Transverse colon (tissue), 4 donors: ENCODE results near the gene PSAT1. TPM values are rescaled to one million over a fixed set of nuclear protein-coding genes. Genes with fewer than 3 reads are reported as not detected.

Experiments
- DNase-seq: peaks from one replicate; pipeline ENCODE4 v3.0.0-alpha.2; 2019
- H3K27ac ChIP-seq, 4 donors: fragments of 200-600 bp; sonication (generic); 2 replicates each; pipeline ENCODE4 v1.5.1; 2016 to 2018; ENCODE audit warnings: inconsistent platforms in 4 of 4
- H3K27me3 ChIP-seq: fragments of 200-600 bp; sonication (generic); 2 replicates; pipeline ENCODE4 v1.5.1; 2017; ENCODE audit warnings: inconsistent platforms
- H3K36me3 ChIP-seq, 4 donors: fragments of 200-600 bp; sonication (generic); 2 replicates each; pipeline ENCODE4 v1.5.1; 2017 to 2019; ENCODE audit warnings: inconsistent platforms in 4 of 4
- H3K4me1 ChIP-seq, 4 donors: fragments of 200-600 bp; sonication (generic); 2 replicates each; pipeline ENCODE4 v1.5.1; 2017 to 2020; ENCODE audit warnings: inconsistent platforms in 4 of 4
- H3K4me3 ChIP-seq, 4 donors: fragments of 200-600 bp; sonication (generic); 1 replicate in 1 of 4; 2 replicates in 3 of 4; pipeline versions ENCODE4 v1.5.1 to v1.6.1; 2017 to 2019; ENCODE audit warnings: inconsistent platforms in 4 of 4
- H3K9me3 ChIP-seq, 2 donors: fragments of 200-600 bp; sonication (generic); 2 replicates each; pipeline ENCODE4 v1.5.1; 2017 to 2019; ENCODE audit warnings: inconsistent platforms in 2 of 2
- EP300 ChIP-seq: sonication (generic); formaldehyde crosslinking; IDR thresholded peaks from one replicate; pipeline ENCODE4 v1.6.1; 2017; ENCODE audit warnings: antibody characterized with exemption, low read depth
- POLR2A ChIP-seq: fragments of 450-650 bp; IDR thresholded peaks from one replicate; pipeline ENCODE4 v1.6.1; 2016; ENCODE audit warnings: antibody characterized with exemption, mild to moderate bottlenecking, moderate library complexity
- POLR2AphosphoS5 ChIP-seq, 3 donors: sonication (generic); formaldehyde crosslinking; IDR thresholded peaks; one replicate each; pipeline ENCODE4 v1.6.1; 2016; ENCODE audit warnings: antibody characterized with exemption in 3 of 3
- WGBS, 2 donors: methylation state at CpG; one replicate each; pipeline ENCODE4 v1.1.5; 2018; ENCODE audit warnings: low coverage in 1 of 2; 5-methylcytosine and 5-hydroxymethylcytosine counted together
- in situ Hi-C, 4 donors: fragments of 200-750 bp; cut with MboI; loops; one replicate each; pipeline versions ENCODE4 v1.15.0 to v1.15.1; 2017; ENCODE audit warnings: low sequenced_read_pairs in 3 of 4, low pct_ligation_motif_present in 1 of 4, low pct_unique_long_range_greater_than_20kb in 1 of 4
- intact Hi-C: fragments of 100-400 bp; cut with DNase I; formaldehyde crosslinking; loops from one replicate; pipeline ENCODE4 v1.15.1; 2023; ENCODE audit warnings: low total_unique reads
- total RNA-seq, 4 donors: library from RNA; depleted of rRNA; stranded (reverse); fragments of >200 nt; gene quantifications; one replicate each; pipeline ENCODE4 v1.1.0, GENCODE V29; 2016
- TF ChIP-seq, protein P1 (sequence below), 5 experiments: fragments of 200-600 bp in 3 of 5; fragments of 450-650 bp in 2 of 5; sonication (generic) in 3 of 5; IDR thresholded peaks; 1 replicate in 2 of 5; 2 replicates in 3 of 5; pipeline ENCODE4 v1.5.1; 2016 to 2017; ENCODE audit warnings: antibody characterized with exemption in 5 of 5, inconsistent platforms in 3 of 5, mild to moderate bottlenecking in 2 of 5, moderate library complexity in 1 of 5

PSAT1 gene
- total RNA-seq, 4 donors from 2014 or later, result 1.6 to 3.5 (median 2.3) TPM; not detected in 1

DNA sequence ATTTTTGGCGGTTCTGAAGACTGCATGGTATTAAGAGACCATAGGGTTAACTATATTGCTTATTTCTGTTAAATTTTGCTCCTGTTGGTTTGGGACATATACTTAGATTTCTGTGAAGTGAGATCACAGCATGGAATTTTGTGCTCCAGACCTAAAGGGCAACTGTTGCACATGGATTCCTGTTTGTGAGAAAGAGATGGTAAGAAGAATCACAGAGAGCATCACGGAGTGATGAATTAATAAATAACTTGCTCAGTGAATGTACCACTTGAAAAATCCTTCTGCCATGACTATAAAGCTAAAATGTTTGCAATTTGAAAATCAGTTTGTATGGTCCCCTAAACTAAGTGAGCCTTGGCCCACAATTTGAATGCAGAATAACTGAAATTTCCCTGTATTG is 4.5 kb downstream of the PSAT1 start:
- 94 to 100% methylated on average over 2 of the region's 2 CpGs for WGBS, 2 donors
- in situ Hi-C loops, result no loop called here
- no peak overlapping the region for H3K27ac ChIP-seq
- intact Hi-C loops, result no loop called here
- DNase-seq, result no peak
- peaks cover 0 to 22% (median 19%) of the 10 kb centered on the region in 4 donors for H3K4me1 ChIP-seq
- no peak overlapping the region for H3K4me3 ChIP-seq
- H3K9me3 ChIP-seq, result no peaks in the 10 kb centered on the region
- TF ChIP-seq EP300 (no peak), POLR2AphosphoS5 (IDR thresholded peaks at IDR 0.05) (no peak), POLR2A (no peak)
- TF ChIP-seq, protein P1, sequence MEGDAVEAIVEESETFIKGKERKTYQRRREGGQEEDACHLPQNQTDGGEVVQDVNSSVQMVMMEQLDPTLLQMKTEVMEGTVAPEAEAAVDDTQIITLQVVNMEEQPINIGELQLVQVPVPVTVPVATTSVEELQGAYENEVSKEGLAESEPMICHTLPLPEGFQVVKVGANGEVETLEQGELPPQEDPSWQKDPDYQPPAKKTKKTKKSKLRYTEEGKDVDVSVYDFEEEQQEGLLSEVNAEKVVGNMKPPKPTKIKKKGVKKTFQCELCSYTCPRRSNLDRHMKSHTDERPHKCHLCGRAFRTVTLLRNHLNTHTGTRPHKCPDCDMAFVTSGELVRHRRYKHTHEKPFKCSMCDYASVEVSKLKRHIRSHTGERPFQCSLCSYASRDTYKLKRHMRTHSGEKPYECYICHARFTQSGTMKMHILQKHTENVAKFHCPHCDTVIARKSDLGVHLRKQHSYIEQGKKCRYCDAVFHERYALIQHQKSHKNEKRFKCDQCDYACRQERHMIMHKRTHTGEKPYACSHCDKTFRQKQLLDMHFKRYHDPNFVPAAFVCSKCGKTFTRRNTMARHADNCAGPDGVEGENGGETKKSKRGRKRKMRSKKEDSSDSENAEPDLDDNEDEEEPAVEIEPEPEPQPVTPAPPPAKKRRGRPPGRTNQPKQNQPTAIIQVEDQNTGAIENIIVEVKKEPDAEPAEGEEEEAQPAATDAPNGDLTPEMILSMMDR (IDR thresholded peaks at IDR 0.05), result no peak
- peaks cover 25% of the 10 kb centered on the region for H3K27me3 ChIP-seq
- no peaks in the 10 kb centered on the region for H3K36me3 ChIP-seq

DNA sequence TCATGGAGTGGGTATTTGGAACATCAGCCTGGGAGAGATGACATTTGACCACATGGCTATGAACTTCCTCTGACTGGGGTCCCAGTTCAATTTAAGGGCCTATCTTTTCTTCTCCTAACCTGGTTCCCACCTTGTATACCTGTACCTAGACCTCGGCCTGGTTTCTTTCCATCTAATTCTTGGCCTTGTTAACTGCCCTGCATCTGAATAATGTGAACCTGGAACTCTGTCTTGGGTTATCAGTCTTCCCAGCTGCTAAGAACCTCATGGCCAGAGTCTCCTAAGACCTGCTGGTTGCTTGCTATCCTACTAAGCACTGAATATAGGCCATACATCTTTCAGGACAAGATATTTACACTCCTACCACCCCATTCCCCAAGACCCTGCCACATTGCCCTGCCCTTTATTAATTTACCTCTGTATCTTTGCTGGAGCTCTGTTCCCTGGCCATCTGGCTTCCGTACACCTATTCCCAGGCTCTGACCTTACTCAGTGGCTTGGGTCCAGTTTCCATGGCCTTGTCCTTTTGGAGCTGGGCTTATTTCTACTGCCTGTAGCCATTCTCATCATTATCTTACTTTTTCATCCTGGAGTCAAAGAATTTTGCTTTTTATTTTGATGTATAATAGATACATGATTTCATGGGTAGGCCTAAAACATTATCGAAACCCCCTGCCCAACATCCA is 6.6 kb downstream of the PSAT1 start:
- no peak for DNase-seq
- peaks cover 18% of the 10 kb centered on the region for H3K27me3 ChIP-seq
- intact Hi-C loops, result no loop called here
- no peak for TF ChIP-seq EP300
- no peak for TF ChIP-seq POLR2A
- H3K27ac ChIP-seq, result no peak overlapping the region
- WGBS, 2 donors, result 92 to 100% methylated on average over 2 to 3 of the region's 3 CpGs
- H3K9me3 ChIP-seq, result no peaks in the 10 kb centered on the region
- in situ Hi-C loops, result no loop called here
- H3K4me3 ChIP-seq, result no peak overlapping the region
- peaks cover 0 to 1% (median under 1%) of the 10 kb centered on the region in 4 donors for H3K4me1 ChIP-seq
- H3K36me3 ChIP-seq, result no peaks in the 10 kb centered on the region

DNA sequence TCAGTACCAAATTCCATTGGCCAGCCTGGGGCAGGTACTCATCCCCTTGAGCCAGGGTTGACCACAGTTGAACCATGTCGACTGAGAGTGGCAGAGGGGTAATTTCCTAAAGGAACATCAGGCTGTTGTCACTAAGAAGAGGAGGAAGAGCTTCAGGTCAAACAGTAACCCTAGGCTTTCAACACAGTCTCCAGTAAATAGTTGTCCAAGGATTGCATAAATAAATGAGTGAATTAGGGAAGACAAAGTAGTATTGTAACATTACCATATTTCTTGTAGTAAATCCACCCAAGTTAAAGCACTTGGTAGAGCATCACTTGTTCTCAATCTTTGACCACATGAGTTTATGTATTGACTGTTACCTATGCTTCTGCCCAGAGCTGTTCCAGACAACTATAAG is 7.4 kb downstream of the PSAT1 start:
- H3K27ac ChIP-seq, result no peak overlapping the region
- DNase-seq, result no peak
- H3K4me1 ChIP-seq, result no peaks in the 10 kb centered on the region

DNA sequence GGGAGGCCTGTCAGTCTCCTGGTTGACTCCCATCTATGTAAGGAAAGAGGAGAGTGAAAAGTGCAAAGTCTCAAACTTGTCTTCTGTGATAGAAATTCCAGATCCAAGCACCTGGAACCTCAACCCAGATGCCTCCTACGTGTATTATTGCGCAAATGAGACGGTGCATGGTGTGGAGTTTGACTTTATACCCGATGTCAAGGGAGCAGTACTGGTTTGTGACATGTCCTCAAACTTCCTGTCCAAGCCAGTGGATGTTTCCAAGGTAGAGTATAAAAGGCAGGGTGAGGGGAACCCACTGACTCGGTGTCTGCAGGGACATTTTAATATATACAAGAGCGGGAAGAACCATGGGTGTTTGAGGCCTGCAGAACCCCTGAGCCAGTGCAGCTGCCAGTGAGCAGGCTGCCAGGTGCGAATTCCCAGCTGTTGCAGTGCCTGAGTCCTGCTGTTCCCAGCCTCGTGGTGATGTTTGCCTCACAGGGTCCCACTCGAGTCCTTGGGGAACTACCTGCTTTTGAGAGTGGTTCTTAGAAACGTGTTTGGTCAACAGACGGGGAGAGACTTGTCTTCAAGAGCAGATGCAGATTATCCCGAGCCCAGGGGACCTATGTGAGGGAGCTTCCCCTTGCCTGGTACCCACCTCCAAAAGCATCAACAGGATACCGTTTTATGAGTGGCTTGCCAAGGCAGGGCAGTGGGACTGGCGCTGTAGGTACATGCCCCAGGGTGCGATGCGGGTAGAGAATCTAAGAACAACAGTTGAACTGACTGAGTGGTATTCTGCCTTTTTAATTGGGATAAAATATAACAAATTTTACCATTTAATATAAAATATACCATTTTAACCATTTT is 9.5 kb downstream of the PSAT1 start:
- Histone ChIP-seq H3K36me3 (no peaks in the 10 kb centered on the region), H3K4me3 (no peak overlapping the region), H3K4me1 (no peaks in the 10 kb centered on the region), H3K27me3 (peaks cover 1% of the 10 kb centered on the region), H3K9me3 (no peaks in the 10 kb centered on the region), H3K27ac (no peak overlapping the region)
- TF ChIP-seq EP300 (no peak), POLR2A (no peak), POLR2AphosphoS5 (IDR thresholded peaks at IDR 0.05) (no peak)
- TF ChIP-seq, protein P1 (IDR thresholded peaks at IDR 0.05), result no peak
- in situ Hi-C loops (no loop called here), intact Hi-C loops (no loop called here)
- DNase-seq, result no peak
- WGBS, 2 donors, result 84 to 93% methylated on average over 6 to 16 of the region's 16 CpGs

More for the DNA sequence above, 7.4 kb downstream of the PSAT1 start:
- Histone ChIP-seq H3K9me3 (no peaks in the 10 kb centered on the region), H3K36me3 (no peaks in the 10 kb centered on the region), H3K4me3 (no peak overlapping the region), H3K27me3 (peaks cover 13% of the 10 kb centered on the region)
- 76% methylated on average over 1 of the region's 1 CpG; no CpG with 5 or more reads in 1 of the 2 donors for WGBS, 2 donors
- TF ChIP-seq EP300 (no peak), POLR2A (no peak), POLR2AphosphoS5 (IDR thresholded peaks at IDR 0.05) (no peak)
- TF ChIP-seq, protein P1 (IDR thresholded peaks at IDR 0.05), result no peak
- intact Hi-C loops (no loop called here), in situ Hi-C loops (no loop called here)
